ENCODE results near the gene YTHDF1.

DNA sequence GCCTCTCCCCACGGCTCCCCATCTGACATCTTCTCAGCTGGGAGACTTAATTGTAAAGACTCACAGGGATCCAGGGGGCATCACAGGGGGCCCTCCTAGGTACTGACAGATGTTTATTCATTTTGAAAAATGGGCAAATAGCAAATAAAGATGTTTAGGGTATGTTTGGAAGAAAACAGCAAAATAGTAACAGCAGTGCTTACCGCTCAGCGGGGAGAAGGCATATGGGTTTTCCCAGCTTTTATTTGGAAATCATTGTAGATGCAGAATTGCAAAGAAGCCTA, 17.1 kb upstream of the YTHDF1 start:
- TF ChIP-seq, protein P1, sequence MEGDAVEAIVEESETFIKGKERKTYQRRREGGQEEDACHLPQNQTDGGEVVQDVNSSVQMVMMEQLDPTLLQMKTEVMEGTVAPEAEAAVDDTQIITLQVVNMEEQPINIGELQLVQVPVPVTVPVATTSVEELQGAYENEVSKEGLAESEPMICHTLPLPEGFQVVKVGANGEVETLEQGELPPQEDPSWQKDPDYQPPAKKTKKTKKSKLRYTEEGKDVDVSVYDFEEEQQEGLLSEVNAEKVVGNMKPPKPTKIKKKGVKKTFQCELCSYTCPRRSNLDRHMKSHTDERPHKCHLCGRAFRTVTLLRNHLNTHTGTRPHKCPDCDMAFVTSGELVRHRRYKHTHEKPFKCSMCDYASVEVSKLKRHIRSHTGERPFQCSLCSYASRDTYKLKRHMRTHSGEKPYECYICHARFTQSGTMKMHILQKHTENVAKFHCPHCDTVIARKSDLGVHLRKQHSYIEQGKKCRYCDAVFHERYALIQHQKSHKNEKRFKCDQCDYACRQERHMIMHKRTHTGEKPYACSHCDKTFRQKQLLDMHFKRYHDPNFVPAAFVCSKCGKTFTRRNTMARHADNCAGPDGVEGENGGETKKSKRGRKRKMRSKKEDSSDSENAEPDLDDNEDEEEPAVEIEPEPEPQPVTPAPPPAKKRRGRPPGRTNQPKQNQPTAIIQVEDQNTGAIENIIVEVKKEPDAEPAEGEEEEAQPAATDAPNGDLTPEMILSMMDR (IDR thresholded peaks at IDR 0.05; ENCODE audit: low read depth, low read length): no peak
- TF ChIP-seq, protein P2, sequence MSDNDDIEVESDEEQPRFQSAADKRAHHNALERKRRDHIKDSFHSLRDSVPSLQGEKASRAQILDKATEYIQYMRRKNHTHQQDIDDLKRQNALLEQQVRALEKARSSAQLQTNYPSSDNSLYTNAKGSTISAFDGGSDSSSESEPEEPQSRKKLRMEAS (IDR thresholded peaks at IDR 0.05; ENCODE audit: low read depth, low read length): no peak
- TF ChIP-seq POLR2A (IDR thresholded peaks at IDR 0.05; ENCODE audit: extremely low read depth, insufficient read length): no peak

All from NB4 (cell line).